B cell (primary cell): ENCODE measurements around the gene CWF19L1. TPM values are rescaled to one million over a fixed set of nuclear protein-coding genes. Genes with fewer than 3 reads are reported as not detected.
"Not testable (repeated sequence)": the region's sequence is repeated elsewhere in the genome, so short reads cannot be mapped to it uniquely, and the experiment has no call there.

Experiments used
- ATAC-seq: fragments of 200-7000 bp; cut with Tn5 transposase; one replicate; pipeline ENCODE4 v1.10.0; 2021; ENCODE audit warnings: low read depth, mild to moderate bottlenecking, moderate number of reproducible peaks, moderate library complexity
- CTCF ChIA-PET: fragments of 350-600 bp; sonication (Branson Sonifier 250); formaldehyde crosslinking; loops from one replicate; lab custom pipeline; 2021; ENCODE audit warnings: antibody characterized with exemption, inconsistent platforms; lab: Charles Lee
- POLR2A ChIA-PET: fragments of 350-600 bp; sonication (Branson Sonifier 250); formaldehyde crosslinking; loops from one replicate; lab custom pipeline; 2021; ENCODE audit warnings: antibody characterized with exemption; lab: Charles Lee
- DNase-seq: peaks from one replicate; pipeline ENCODE4 v3.0.0; 2013
- H2AFZ ChIP-seq: 2 replicates; pipeline ENCODE4 v1.6.1; 2012; ENCODE audit warnings: mild to moderate bottlenecking, low read depth, low read length; ENCODE audit not compliant: insufficient read depth, poor library complexity, severe bottlenecking
- H3K27ac ChIP-seq, 2 donors: 1 replicate in 1 of 2; 2 replicates in 1 of 2; pipeline ENCODE4 v1.5.1; 2012 to 2013; ENCODE audit warnings: low read length in 2 of 2, mild to moderate bottlenecking in 2 of 2, moderate library complexity in 1 of 2
- H3K27me3 ChIP-seq, 4 experiments: fragments of 200-600 bp in 1 of 4; sonication (generic) in 1 of 4; replicated peaks in 1 of 4; 1 replicate in 2 of 4; 2 replicates in 2 of 4; pipeline versions ENCODE4 v1.6.1 to v1.7.0; 2013 to 2016; ENCODE audit warnings: low read length in 3 of 4, mild to moderate bottlenecking in 2 of 4, mixed read lengths in 1 of 4, moderate library complexity in 1 of 4; ENCODE audit not compliant: insufficient read depth in 4 of 4, control insufficient read depth in 3 of 4; ENCODE audit errors: control extremely low read depth in 1 of 4
- H3K36me3 ChIP-seq, 2 experiments: replicated peaks in 1 of 2; 1 replicate in 1 of 2; 2 replicates in 1 of 2; pipeline versions ENCODE4 v1.6.1 to v1.7.1; 2013; ENCODE audit warnings: low read length in 1 of 2; ENCODE audit not compliant: insufficient read depth in 2 of 2, control insufficient read depth in 1 of 2; ENCODE audit errors: control extremely low read depth in 1 of 2, extremely low read depth in 1 of 2
- H3K4me1 ChIP-seq, 2 donors: fragments of 200-600 bp in 1 of 2; sonication (generic) in 1 of 2; 1 replicate in 1 of 2; 2 replicates in 1 of 2; pipeline versions ENCODE4 v1.5.1 to v1.6.1; 2013 to 2017; ENCODE audit warnings: low read length in 2 of 2; ENCODE audit not compliant: control insufficient read depth in 2 of 2, insufficient read depth in 2 of 2
- H3K4me2 ChIP-seq: replicated peaks from 2 replicates; pipeline ENCODE3; 2012; ENCODE audit warnings: mild to moderate bottlenecking, low read depth, low read length; ENCODE audit not compliant: poor library complexity, severe bottlenecking
- H3K4me3 ChIP-seq, 5 experiments: fragments of 200-600 bp in 1 of 5; sonication (generic) in 1 of 5; 1 replicate in 3 of 5; 2 replicates in 2 of 5; pipeline versions ENCODE4 v1.5.1 to v1.7.0; 2011 to 2016; ENCODE audit warnings: low read length in 4 of 5, mild to moderate bottlenecking in 4 of 5, low read depth in 2 of 5, control low read depth in 1 of 5, moderate library complexity in 1 of 5; ENCODE audit not compliant: insufficient read depth in 1 of 5; ENCODE audit errors: control extremely low read depth in 1 of 5, extremely low read depth in 1 of 5
- H3K79me2 ChIP-seq: fragments of 200-600 bp; sonication (generic); one replicate; pipeline ENCODE4 v1.6.0; 2016; ENCODE audit warnings: low read length; ENCODE audit not compliant: control insufficient read depth, insufficient read depth
- H3K9ac ChIP-seq: fragments of 200-600 bp; sonication (generic); 2 replicates; pipeline ENCODE4 v1.6.1; 2017; ENCODE audit warnings: mild to moderate bottlenecking, low read length, moderate library complexity
- H3K9me3 ChIP-seq, 3 donors: one replicate each; pipeline versions ENCODE4 v1.6.1 to v1.7.1; 2013; ENCODE audit warnings: low read length in 2 of 3; ENCODE audit not compliant: control insufficient read depth in 2 of 3, insufficient read depth in 1 of 3; ENCODE audit errors: control extremely low read depth in 1 of 3
- H4K20me1 ChIP-seq: 2 replicates; pipeline ENCODE4 v1.6.0; 2012; ENCODE audit warnings: mild to moderate bottlenecking, low read length; ENCODE audit not compliant: insufficient read depth, control insufficient read depth, poor library complexity, severe bottlenecking
- H3K27ac Mint-ChIP-seq: one replicate; pipeline ENCODE4 v1.8.0; 2021; ENCODE audit warnings: mixed read lengths
- H3K27me3 Mint-ChIP-seq: one replicate; pipeline ENCODE4 v1.8.0; 2021; ENCODE audit warnings: mixed read lengths
- H3K4me1 Mint-ChIP-seq: one replicate; pipeline ENCODE4 v1.8.0; 2021; ENCODE audit warnings: mixed read lengths
- H3K4me3 Mint-ChIP-seq: one replicate; pipeline ENCODE4 v1.8.0; 2021; ENCODE audit warnings: mixed read lengths
- H3K9me3 Mint-ChIP-seq: one replicate; pipeline ENCODE4 v1.8.0; 2022; ENCODE audit warnings: mixed read lengths; ENCODE audit not compliant: insufficient read depth
- EZH2 ChIP-seq: IDR thresholded peaks from 2 replicates; pipeline ENCODE4 v1.6.1; 2012; ENCODE audit warnings: borderline replicate concordance, low read depth, mild to moderate bottlenecking, moderate library complexity, low read length; ENCODE audit not compliant: insufficient read depth, poor library complexity, severe bottlenecking
- whole genome bisulfite sequencing: methylation state at CpG from one replicate; pipeline ENCODE4 v1.1.5; 2013; ENCODE audit warnings: missing lambda C conversion rate; ENCODE audit not compliant: insufficient coverage; 5-methylcytosine and 5-hydroxymethylcytosine counted together
- intact Hi-C: fragments of 100-400 bp; cut with micrococcal nuclease; formaldehyde crosslinking; loops from one replicate; pipeline ENCODE4 v1.10.0; 2022
- polyA plus RNA-seq: library from polyadenylated mRNA; depleted of rRNA; stranded (reverse); fragments of >200 nt; gene quantifications from 2 replicates; pipeline ENCODE4 v1.2.3, GENCODE V29; 2012
- total RNA-seq, 2 donors: library from RNA; stranded (reverse); fragments of 120-200 nt in 1 of 2; gene quantifications; 1 replicate in 1 of 2; 2 replicates in 1 of 2; pipeline versions ENCODE4 v1.2.3 to v1.2.4, GENCODE V29; 2013 to 2022
- TF ChIP-seq, protein P1 (sequence below): fragments of 200-600 bp; IDR thresholded peaks from one replicate; pipeline ENCODE4 v1.8.0; 2022; ENCODE audit warnings: antibody characterized with exemption, mild to moderate bottlenecking

CWF19L1 gene
- total and polyA plus RNA-seq, 2 donors (not counting 1 experiment from before 2014, with no cell fraction given) = 24.1 to 48.3 TPM

DNA sequence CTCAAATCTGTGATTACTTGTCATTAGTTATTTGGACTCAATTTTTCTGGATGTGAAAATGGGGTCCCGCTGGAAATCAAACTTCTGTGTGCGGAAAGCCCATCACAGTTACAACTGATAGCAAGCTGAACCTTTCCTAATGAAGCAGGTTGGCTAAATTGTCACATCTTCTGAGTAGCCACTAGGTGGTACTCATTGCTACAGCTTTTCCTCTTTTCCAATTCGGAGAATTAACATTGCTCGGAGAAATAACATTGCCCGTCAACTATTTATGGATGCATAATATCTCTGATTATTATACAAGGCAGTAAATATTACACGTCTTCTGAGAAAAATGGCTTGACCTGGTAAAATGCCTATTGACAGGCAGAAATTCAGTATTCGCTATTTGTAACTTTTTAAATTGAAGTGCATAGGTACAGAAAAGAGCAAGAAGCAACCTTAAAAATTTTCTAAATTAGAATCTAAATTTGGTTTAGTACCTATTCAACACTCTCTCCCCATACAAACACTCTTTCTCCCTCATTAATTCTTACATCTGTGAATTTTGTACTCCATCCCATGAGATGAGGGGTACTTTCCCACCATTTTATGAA, 36.4 kb upstream of the CWF19L1 start:
- CTCF ChIA-PET = interaction anchor here (0.6 to 3.9 kb wide), 16 partner anchors 21 to 219 kb away, joined by 3 to 33 read pairs (median 4); no protein-coding TSS in a partner anchor
- DNase-seq = peak; percentile 42
- 39% methylated on average over 2 of the region's 7 CpGs for WGBS

DNA sequence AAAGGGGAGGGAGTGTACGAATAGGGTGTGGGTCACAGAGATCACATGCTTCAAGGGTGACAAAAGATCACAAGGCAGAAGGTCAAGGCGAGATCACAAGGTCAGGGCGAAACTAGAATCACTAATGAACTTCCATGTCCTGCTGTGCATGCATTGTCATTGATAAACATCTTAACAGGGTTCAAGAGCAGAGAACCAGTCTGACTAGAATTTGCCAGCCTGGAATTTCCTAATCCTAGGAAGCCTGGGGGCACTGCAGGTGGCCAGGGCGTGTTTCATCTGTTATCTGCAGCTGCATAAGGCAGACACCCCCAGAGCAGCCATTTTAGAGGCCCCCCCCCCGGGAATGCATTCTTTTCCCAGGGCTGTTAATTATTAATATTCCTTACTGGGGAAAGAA, 33.7 kb upstream of the CWF19L1 start:
- H3K36me3 ChIP-seq, H2AFZ ChIP-seq, ATAC-seq, H3K27ac Mint-ChIP-seq, H3K4me3 ChIP-seq, H3K9me3 ChIP-seq, H3K79me2 ChIP-seq, H3K4me3 Mint-ChIP-seq, H3K27me3 ChIP-seq, H3K4me2 ChIP-seq, H3K9ac ChIP-seq, H4K20me1 ChIP-seq, intact Hi-C loops, H3K9me3 Mint-ChIP-seq, H3K27ac ChIP-seq, DNase-seq, POLR2A ChIA-PET, CTCF ChIA-PET: not testable (repeated sequence)
- H3K4me1 Mint-ChIP-seq = peaks cover 17% of the 10 kb centered on the region
- 82% methylated on average over 4 of the region's 5 CpGs for WGBS
- peaks cover 10 to 16% of the 10 kb centered on the region in 2 donors for H3K4me1 ChIP-seq
- peaks cover 35% of the 10 kb centered on the region for H3K27me3 Mint-ChIP-seq

More for the DNA sequence above, 36.4 kb upstream of the CWF19L1 start:
- H3K4me3 ChIP-seq = no peak overlapping the region
- intact Hi-C loops = loop anchor here (1.0 to 2.0 kb wide), 2 partner anchors 23 to 129 kb away; no protein-coding TSS in a partner anchor
- TF ChIP-seq, protein P1, sequence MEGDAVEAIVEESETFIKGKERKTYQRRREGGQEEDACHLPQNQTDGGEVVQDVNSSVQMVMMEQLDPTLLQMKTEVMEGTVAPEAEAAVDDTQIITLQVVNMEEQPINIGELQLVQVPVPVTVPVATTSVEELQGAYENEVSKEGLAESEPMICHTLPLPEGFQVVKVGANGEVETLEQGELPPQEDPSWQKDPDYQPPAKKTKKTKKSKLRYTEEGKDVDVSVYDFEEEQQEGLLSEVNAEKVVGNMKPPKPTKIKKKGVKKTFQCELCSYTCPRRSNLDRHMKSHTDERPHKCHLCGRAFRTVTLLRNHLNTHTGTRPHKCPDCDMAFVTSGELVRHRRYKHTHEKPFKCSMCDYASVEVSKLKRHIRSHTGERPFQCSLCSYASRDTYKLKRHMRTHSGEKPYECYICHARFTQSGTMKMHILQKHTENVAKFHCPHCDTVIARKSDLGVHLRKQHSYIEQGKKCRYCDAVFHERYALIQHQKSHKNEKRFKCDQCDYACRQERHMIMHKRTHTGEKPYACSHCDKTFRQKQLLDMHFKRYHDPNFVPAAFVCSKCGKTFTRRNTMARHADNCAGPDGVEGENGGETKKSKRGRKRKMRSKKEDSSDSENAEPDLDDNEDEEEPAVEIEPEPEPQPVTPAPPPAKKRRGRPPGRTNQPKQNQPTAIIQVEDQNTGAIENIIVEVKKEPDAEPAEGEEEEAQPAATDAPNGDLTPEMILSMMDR = peak; percentile 70
- TF ChIP-seq EZH2 = no peak
- peaks cover 47% of the 10 kb centered on the region for H3K27me3 Mint-ChIP-seq
- no peak overlapping the region for H3K9ac ChIP-seq
- no peaks in the 10 kb centered on the region for H3K36me3 ChIP-seq
- H4K20me1 ChIP-seq = no peaks in the 10 kb centered on the region
- H3K27ac Mint-ChIP-seq = no peak overlapping the region
- H3K4me2 ChIP-seq = no peak overlapping the region
- H3K27me3 ChIP-seq = peaks cover 0 to 5% (median 0%) of the 10 kb centered on the region in 4 experiments
- H3K4me3 Mint-ChIP-seq = no peak overlapping the region
- no peaks in the 10 kb centered on the region for H3K9me3 ChIP-seq
- ATAC-seq = no peak
- POLR2A ChIA-PET = no interaction called here
- no peaks in the 10 kb centered on the region for H3K4me1 Mint-ChIP-seq
- peaks cover 0 to 3% of the 10 kb centered on the region in 2 donors for H3K4me1 ChIP-seq
- no peaks in the 10 kb centered on the region for H3K9me3 Mint-ChIP-seq
- H3K27ac ChIP-seq = no peak overlapping the region
- H3K79me2 ChIP-seq = no peaks in the 10 kb centered on the region
- no peak overlapping the region for H2AFZ ChIP-seq
